Stimulated activated CD4-positive, alpha-beta T cell treated with anti-CD3 and anti-CD28 coated beads, Interleukin-15, amount 100 ng/mL, for 48 hours (primary cell): ENCODE measurements around the gene ARID1B.

Source experiments
- DNase-seq, 2 donors: peaks; one replicate each; pipeline ENCODE4 v3.0.0-alpha.2; 2020; ENCODE audit warnings: low read depth in 2 of 2

The ARID1B gene

DNA sequence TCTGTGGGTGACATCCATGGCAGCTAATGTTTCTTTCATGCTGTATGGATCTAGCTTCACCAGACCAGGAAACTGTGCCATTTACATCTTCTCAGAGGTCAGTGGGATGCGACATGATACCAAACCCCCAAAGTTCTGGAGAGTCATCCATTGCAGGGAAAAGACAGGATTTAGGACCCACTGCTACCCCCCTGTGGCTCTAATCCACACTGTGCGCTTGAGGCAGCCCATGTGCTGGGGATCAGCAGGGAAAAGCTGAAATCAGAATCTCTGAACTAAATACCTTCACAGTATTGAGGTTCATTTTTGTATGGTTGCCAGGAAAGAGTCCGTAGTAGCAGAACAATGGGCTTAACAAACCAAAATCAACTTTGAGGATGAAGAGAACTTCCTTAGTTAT lies 381.7 kb downstream of the ARID1B start:
- no peak for DNase-seq

DNA sequence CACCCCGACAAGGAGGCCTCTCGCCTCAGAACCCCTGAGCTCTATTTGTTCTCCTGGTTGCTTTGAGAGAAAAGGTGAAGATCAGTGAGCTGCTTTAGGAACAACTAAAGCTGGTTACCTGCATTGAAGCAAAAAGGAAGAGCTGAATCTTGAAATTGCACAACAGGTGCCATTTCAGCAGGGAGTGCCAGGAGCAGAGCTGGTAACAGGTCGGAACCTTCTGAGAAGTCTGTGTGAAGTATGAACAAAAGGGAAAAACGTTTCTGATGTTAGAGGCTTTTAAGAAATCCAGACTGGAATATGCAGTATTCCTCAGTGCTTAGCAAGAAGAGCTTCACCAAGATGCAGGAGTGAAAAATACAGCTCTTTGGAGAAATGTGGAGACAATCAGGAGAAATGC lies 382.2 kb downstream of the ARID1B start:
- no peak for DNase-seq

DNA sequence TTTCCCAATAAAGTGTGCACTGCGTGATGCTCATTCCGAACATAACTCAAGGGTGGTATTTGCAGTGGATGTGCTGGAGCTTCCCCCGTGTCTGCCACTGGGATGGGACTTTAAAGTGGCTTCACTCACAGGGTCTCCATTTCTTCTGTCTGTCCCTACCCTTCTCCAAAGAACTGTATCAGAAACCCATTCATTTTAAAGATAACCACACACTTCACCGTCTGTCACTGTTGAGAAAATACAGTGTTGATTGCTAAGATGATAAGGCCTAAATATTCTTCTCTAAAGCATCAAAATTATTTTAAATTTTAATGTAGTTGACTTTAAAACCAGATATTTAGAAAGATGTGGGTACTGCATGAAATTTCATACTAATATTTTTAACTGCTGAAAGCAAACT lies 384.7 kb downstream of the ARID1B start:
- DNase-seq, result no peak

DNA sequence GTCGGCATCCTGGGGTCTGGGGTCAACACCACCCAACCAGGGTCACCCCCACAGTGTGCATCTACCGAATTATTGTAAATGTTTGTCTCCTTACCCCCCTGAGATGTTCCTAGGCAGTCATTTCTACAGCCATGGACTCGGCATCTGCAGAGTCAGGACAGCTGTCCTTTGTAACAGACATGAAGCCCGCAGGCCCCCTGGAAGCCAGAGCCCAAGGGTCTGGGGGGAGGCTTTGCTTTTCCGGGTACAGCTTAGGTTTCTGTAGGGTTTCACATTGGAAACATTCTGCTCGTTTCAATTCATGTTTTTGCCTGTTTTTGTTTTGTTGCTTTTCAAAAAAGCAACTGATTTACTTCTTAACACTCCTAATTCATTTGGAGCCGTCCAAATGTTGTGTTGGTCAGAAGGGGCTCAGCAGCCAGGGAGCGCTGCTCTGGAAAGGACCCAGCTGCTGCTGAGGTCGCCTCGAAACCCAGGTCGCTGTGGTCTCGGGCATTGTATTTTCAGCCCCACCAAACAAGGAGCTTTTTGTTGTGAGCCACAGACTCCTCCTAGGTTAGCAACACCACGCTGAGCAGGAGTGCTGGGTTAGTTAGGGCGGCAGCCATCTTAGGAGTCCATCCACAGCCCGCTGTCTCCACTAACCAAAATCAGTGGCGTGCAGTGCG lies 385.7 kb downstream of the ARID1B start:
- no peak for DNase-seq

DNA sequence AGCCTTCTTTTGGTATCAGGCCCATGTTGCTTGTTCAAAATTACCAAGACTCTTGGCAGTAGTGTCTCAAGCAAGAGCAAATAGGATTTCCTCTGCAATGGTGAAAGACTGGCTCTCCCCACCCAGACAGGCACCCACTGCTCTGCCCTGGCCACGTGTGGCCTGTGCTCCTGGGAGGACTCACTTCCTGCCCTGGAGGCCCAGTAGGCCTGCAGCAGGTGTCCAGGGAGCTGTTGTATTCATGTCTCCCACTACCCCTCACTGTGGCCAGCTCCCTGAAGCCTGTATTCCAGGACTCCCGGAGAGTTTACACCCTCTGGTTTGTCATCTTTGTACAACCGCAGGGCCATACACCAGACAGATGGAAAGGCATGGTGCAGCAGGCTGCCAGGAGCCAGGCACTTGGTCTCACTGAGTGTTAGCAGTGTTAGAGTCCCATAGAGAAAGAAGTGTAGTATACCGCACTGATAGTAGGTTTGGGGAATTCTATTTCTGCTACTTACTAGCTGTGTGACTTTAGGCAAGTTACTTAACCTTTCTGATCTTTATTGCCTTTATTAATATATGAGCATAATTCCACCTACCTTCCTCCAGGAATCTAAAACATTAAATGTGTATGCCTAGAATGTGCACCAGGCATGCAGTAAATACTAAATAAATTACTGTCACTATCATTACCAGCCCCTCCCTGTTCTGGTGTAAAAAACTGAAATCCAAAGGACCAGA lies 386.4 kb downstream of the ARID1B start:
- DNase-seq, result no peak

DNA sequence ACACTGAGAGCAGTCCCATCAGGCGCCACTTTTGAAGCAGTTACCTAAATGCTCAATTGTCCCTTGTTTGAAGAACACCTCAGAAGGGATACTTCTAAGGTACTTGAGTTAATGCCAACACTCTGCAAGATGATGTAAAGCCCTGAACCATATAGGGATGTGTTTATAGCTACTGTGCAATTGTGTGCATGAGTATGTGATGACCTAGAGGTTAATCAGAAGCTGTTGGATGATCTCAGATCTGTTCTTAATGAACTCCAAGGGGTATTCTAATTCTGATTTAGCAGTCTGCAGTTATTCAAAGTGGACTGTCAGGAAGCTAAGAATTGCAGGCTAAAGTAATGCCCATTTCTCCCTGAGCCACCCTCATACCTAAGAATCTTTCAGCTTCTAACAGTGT lies 387.8 kb downstream of the ARID1B start:
- DNase-seq, result no peak

DNA sequence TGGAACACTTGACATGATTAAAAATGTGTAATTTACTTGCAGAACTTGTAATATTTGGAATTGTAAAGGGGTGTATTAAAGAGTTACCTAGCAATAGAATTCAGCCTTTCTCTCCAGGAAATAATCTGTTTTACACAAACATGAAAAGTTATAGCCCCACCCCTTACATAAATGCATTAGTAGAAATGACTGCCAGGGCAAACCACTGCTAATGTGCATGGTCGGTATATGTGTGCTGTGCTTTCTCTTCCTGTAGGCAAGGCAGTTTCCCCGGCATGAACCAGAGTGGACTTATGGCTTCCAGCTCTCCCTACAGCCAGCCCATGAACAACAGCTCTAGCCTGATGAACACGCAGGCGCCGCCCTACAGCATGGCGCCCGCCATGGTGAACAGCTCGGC lies 389.6 kb downstream of the ARID1B start:
- no peak for DNase-seq

DNA sequence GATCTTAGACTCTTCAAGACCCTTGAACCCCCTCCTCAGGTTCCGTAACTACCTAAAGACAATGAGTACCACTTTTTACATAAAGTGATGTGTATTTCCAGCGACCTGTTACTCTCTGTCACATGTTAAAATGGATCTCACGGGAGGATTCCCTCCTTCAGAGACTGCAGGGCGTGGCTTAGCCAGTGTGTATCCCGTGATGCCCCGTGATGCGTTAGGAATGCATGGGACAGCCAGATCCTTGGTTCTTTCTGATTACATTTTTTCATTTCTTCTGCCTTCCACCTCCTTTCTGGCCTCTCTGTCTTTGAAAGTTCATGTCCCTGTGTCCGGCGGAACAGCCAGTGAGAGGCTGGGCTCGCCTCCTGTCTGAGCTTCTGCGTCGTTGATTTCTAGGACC lies 390.7 kb downstream of the ARID1B start:
- no peak for DNase-seq

DNA sequence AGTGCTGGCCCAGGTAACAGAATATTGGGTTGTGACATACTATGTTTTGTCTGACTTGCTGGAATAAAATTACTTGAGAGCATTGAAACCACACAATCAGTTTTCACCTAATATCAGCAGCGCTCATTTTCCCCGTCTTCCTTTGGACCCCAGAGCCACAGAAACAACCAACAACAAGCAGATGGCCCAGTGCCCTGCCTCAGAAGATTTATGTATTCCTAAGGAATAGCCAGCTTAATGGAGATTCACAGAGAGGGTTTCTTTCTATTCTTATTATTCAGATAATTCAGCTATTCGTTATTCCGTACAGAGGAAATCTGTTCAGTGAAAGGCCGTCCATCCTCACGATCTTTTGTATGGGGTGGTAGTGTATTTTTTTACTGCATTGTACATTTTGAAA lies 391.3 kb downstream of the ARID1B start:
- DNase-seq, result no peak

DNA sequence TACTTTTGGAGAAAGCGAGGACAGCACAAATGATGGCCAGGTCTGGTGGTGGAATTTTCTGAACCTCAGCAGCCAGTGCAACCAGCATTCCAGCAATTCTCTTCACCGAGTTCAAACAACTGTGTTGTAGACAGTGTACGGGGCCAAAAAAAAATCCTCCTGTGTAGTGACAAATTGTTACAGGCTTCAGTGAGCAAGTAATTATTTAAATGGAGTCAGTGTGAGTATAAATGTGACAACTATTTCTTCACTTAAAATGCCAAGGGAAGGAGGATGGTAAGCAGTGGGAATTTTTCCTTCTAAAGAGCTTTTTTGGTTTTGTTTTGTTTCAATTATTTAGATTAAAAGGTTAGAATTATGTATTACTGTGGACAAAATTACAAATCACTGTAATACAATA lies 392.0 kb downstream of the ARID1B start:
- DNase-seq, result no peak

DNA sequence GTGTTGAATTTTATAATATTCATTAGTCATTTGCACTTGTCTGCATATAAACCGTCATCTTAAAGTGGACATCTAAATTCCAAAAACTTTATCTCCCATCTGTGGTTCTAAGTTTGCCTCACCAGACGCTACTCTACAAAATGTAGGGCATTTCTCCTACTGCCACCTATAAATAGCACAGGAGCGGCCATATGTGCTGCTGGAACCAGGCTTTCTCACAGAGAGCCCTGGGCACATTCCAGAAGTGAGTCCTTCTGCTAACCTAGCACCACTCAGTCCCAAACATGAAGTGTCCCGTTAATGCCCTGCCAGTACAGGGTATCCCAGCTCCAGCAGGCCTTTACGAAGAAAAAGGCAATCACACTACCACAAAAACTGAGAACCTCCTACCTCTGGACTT lies 392.5 kb downstream of the ARID1B start:
- DNase-seq, result no peak

DNA sequence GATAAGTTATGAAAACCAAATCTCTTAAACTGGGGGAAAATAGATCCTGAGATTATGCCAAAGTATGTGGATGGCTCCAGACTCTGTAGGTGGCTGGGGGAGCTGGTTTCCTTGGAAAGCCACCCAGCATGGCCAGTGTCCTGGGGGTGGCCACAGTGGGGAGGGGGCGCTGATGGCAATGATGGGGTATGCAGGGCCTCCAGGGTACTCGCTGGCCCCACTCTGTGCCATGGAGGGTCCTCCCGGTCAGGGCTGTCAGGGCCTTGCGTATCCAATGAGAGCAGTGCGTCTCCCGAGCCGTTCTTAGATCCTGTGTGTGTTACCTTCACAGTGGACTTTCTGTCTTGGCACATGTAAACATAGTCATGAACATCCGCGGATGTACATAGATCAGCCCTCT lies 393.4 kb downstream of the ARID1B start:
- DNase-seq, result no peak

DNA sequence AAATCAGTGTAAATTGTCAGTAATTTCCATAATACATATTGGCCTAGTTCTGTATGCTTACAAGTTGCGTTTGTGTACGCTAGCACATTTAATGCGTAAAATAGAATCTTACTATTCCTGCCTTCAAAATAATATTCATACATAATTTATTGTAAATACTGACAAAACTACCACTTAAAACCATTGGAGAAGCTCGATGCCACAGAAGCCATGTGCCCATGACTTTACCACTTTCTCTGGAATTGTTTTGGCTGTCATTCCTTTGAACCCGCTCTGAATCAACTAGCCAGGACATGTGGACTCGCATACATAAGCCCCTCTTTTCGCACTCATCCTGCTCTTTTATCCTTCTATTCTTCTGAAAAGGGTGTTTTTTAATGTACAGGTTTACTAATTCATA lies 394.6 kb downstream of the ARID1B start:
- no peak for DNase-seq

DNA sequence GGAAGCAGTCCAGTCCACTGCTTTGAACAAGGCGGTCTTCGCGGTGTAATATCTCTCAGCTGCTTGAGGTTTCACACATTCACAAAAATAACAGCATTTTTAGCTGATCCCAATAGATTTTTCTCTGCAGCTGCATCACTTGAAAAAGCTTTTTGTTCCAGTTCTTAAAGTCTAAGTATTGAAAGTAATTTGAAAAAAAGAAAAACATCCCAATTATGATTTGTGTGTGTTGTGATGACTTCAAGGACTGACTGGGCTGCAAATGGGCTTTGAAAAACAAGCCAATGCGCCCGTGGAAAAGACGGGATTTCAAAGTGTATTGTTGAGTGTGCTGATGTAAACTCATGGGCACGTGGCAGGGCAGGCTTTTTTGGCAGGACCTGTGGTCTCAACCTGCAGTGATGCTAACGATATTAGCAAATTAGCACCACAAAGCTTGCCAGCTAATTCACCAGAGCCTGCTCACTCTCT lies 395.1 kb downstream of the ARID1B start:
- no peak for DNase-seq

DNA sequence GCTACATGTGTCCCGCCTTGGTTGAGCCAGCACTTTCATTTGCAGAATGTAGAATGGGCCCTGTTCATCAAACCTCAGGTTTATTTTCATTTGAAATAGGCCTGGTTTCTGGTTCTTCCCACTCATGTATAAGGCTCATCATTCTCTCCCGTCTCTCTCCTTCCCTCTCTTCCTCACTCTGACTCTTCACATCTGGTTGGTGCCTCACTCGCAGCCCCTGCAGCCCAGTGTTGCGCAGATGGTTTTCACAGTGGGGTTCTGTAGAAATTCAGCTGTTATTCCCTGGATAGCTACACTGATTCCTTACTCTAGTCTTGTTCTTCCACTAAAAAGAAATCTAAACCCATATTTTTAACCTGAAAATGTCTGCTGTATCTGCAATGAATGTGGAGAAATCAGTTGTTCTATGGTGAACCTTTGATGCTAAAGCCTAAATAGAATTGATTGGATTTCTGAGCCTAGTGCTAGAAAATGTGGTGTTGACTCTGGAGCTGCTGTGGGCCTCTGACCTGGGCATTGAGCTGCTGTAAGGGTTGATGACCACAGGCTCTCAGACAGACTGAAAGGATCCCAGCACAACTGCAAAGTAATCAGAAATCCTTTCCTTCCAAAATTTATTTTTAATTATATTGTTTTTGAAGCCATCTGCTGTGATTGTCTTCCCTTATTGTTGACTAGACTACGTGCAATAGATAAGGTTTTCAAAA lies 395.8 kb downstream of the ARID1B start:
- DNase-seq, result no peak

DNA sequence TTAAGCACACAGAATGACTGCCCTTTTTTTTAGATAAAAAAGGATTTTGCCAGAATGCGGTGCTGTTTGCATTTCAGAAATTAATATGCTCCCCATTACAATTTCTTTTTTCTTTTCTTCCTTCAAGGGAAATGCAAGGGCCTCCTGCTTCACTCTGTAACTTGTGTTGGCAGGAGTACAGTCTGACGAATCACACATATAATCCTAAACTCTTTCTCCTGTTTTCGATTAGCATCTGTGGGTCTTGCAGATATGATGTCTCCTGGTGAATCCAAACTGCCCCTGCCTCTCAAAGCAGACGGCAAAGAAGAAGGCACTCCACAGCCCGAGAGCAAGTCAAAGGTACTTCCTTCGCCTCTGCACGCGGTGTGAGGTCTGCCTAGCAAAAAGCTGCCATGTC lies 396.6 kb downstream of the ARID1B start:
- DNase-seq, result no peak

DNA sequence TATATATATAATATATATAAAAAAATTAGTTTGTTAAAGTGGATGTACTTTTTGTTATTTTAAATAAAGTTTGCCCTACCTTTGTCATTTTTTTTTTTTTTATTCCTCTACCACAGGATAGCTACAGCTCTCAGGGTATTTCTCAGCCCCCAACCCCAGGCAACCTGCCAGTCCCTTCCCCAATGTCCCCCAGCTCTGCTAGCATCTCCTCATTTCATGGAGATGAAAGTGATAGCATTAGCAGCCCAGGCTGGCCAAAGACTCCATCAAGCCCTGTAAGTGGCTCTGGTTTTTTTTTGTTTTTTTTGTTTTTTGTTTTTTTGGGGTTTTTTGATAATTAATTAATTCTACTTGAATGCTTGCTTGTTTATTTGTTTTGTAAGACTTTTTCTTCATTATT lies 397.6 kb downstream of the ARID1B start:
- DNase-seq, result no peak

DNA sequence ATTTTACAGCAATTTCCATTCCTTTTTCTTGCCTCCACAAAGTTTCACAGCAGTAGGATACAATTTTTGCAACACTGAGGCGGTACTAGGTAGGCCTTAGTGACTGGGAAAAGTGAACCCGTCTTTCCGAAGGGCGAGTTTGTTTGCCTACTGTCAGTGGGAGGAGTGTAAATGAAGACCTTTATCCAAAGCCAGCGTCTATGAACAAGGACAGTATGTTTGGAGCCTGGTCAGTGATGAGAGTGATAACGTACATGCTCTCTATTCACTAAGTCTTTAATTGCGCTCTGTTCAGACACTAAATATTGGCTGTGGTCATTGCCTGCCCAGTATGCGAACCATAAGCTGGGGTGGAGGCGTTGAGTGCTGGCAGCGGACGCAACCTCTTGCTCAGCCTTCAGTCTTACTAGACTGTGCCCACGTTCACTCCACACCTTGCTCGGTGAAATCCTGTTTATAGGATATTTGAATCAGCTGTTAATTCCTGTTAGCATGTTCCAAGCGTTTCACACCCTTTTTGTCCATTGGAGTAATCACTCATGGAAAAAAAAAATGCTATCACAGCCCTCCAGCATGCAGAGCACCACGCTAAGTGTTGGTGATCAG lies 400.7 kb downstream of the ARID1B start:
- no peak for DNase-seq

DNA sequence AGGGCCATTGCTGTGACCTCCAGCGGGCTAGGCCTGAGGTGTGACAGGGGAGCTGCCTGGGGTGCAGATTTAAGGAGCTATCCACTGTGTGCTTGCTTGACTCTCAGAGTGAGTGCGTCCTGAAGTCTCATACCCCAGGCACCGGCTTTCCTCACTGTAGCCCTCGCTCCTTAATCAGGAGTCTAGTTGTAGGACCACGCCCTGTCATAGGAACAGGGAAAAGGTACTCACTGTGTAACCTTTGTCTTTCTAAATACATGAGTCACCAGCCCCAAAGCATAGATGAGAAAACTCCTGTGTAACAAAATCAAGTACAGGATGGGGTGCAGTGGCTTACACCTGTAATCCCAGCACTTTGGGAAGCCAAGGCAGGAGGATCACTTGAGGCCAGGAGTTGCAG lies 404.5 kb downstream of the ARID1B start:
- no peak for DNase-seq

DNA sequence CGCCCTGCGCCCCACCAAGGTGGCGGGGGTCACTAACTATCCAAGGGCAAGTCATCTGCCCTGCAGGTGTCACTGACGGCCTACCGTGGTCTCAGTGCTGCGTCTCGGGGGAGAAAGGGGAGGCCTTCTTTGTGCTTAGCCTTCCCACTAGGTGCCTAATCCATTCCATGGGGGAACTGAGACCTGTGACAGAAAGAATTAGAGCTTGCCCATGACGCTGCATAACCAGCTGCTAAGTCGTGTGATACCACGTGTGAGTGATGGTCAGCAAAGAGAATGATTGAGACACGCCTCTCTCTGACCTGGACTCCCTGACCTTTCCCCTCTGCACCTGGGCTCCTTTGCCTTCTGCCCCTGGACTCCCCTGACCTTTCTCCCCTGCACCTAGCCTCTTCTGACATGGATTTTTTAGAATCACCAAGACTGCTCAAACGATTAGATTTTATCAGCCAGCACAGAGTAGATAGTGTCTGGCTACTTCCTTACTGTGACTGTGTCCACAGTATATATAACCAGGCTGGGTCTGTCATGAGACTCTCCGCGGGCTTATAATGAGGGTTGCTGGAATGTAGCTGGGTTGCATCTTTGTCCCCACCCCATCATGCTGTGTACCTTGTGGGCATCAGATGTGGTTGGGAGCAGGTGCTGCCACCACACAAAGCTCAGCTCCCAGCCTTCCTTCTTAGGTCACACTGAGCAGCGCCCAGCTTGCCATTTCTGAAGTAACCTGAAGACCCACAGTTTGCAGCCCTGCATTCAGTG lies 405.5 kb downstream of the ARID1B start:
- no peak for DNase-seq

DNA sequence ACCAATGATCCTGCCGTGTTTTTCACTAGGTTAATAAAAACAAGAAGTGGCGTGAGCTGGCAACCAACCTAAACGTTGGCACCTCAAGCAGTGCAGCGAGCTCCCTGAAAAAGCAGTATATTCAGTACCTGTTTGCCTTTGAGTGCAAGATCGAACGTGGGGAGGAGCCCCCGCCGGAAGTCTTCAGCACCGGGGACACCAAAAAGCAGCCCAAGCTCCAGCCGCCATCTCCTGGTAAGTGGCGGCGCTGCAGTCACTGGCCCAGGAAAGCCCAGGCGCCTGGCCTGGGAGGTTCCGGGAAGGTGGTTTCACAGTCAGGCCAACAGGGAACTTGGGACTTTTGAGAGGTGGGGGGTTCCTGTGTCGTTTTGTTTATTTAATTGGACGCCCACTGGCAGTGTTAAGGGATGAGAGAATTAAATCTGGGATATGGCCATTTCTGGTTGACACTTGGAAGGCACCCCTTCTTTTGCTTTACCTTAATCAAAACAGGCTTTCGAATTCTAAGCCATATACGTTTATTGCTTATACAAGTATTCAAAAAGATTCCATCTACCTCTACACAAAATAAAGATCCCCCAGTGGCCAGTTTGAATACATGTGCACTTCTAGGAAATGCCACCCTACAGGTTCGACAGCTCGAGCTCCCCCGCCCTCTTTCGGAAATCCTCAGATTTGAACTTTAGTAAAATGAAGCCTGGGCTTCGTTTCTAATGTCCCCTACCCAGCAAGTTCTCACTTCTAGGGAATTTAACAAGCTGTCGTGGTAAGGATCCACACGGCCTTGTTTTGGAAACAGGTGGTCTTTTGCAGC lies 407.2 kb downstream of the ARID1B start:
- peak; percentile 34 to 56 for DNase-seq
